Measurements from ENCODE around the gene AKAP8L. TPM values are rescaled to one million over a fixed set of nuclear protein-coding genes. Genes with fewer than 3 reads are reported as not detected.

The AKAP8L gene
- total RNA-seq, 1 experiment from 2014 or later: 33.8 TPM

DNA sequence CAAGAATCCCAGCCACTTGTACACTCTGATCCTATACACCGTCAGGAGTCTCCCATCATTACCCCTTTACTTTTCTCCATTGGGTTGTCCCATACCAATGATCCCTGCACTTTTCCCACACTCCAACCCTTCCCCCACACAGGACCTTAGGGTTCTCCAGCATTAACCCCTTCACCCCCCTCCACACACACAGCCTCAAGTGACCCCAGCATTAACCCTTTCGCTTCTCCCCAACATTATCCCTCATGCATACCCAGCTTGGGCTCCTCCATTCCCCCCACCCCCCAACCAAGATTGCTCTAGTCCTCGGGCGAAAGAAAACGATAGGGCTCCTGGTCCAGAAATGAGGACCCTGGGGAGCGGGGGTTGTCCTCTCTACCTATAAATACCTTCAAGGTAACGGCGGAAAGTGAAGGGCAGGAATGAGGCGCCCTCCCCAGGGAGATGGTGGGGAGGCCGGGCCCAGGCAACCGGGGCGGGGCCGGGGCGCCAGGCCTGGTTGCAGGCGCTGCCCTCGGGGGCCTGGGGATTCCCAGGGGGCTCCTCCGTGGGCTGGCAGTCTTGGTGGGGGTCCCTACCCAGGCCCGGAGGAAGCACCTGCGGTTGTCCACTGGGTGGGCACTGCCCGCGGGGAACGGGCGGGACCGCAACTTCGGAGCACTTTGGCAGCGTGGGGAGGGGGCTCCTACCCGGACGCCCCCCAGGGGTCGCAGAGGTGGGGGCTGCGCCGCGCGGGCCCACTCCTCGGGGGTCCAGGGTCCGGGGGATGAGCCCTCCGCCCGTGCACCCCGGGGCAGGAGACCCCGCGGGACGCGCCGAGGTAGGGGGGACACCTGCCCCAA is 30.2 kb upstream of the AKAP8L start:
- peak; percentile 49 for DNase-seq (ENCODE audit: low read depth)

- DNase-seq (ENCODE audit: low read depth): no peak
Measured at GRCh38 chr19:15448044-15448777, 29.4 kb upstream of the AKAP8L start.

DNA sequence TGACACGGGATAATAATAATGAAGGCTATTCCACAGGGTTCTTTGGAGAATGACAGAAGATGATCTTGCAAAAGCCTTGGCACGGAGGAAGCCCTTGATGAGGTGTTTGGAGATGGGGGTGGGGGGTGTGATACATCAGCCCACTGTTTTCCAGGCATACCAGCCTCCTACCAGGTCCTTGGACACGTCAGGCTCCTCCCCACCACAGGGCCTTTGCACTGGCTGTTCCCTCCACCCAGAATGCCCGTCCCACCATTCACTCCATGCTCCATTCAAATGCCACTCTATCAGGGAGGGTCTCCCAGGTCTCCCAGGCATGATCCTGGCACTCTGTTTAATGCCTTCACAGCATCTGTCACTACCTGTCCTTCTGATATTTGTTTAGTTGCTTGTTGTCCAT is 28.3 kb upstream of the AKAP8L start:
- DNase-seq (ENCODE audit: low read depth): no peak

GRCh38 chr19:15445807-15446376 is 27.1 kb upstream of the AKAP8L start:
- no peak for DNase-seq (ENCODE audit: low read depth)

DNA sequence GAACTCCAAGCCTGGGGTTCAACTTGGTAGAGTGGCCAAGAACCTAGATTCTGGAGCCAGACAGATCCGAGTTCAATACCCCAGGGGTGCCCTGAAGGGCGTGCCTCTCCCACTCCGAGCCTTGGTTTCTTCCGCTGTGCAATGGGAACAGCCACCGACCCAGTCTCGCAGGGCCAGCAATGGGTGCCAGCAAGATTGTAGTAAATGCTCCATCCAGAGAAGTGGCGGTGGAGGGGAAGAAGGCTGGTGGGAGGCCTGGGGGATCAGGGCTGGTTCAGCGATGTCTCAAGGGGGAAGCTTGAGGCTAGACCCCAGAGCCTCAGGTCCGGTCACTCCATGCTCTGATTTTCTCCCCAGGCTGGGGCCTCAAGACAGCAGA is 26.4 kb upstream of the AKAP8L start:
- DNase-seq (ENCODE audit: low read depth): no peak

DNA sequence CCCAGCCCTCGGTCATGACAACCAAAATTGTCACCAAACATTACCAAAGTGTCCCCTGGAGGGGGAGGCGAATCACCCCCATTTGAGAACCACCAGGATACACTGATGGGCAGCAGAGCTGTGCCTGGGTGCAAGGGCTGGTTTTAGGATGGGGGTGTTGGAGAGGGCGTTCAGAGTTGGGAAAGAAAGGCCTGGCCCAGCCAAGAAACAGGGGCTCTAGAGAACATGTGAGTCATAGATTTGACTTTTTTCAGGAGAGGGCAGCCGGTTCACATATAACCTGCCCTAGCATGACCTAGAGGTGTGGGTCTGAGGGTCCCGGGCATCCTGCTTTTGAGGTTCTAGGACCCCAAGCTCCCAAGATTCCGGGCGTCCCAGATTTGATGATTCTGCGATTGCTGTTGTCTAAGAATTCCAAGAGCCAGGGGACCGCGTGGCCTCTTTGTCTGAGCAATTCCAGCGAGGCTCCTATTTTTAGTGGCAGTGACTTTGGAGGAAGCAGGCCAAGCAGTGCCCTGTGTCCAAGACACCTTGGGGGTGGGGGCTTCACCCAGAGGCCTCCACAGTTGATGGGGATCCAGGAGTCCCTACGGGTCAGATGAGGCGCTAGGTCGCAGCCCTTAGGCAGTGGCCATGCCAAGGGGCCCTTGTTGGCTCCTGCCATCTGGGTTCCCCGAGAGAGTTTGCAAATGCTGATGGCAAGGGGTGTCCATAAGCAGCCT is 25.9 kb upstream of the AKAP8L start:
- no peak for DNase-seq (ENCODE audit: low read depth)

- no peak for DNase-seq (ENCODE audit: low read depth)
Measured at GRCh38 chr19:15443838-15444237, 25.1 kb upstream of the AKAP8L start.

DNA sequence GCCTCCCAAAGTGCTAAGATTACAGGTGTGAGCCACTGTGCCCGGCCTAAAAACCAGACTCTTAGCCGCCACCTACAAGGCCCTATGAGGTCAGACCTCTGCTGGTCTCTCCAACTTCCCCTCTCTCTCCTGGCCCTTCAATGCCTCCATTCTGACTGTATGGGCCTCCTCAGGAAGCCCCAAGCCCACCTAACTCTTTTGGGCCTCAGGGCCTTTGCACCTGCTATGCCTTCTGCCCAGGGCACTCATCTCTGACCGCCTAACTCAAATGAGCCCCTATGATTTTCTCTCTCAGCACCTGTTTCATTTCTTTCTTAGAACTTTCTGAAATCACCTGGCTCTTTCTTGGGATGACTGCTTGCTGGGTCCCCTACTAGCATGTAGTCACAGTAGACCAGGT is 24.5 kb upstream of the AKAP8L start:
- DNase-seq (ENCODE audit: low read depth): no peak

DNA sequence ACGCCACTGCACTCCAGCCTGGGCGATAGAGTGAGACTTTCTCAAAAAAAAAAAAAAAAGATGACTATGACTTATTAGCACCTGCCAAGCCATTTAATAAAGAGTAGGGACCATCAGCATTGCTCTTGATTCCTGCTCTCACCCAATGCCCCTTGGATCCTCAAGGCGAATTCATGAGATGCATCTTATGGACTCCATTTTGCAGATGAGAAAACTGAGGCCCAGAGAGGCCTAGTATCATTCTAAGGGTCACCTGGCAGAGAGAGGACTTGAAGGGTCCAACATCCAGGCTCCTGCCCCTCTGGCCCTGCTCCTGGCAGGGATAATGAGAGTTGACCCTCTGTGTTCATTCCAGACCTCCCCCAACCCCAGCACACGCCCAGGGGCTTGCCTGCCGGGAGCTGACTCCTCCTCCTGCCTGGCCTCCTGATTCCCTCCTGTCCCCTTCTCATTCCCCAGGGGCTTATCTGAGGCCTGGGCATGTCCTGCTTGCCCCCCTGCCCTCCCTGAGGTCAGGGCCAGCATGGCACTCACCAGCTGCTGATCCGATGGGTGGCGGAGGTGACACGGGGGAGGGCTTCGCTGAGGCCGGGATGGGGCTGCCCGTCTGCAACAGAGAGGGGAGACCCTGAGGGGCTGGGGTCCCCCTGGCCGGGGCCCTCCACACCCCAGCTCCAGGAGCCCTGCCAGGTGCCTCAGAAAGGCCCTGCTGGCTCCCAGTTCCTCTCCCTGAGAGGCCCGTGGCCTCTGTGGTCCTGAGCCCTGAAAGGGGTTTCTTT is 23.5 kb upstream of the AKAP8L start:
- no peak for DNase-seq (ENCODE audit: low read depth)

- DNase-seq (ENCODE audit: low read depth): no peak
Measured at GRCh38 chr19:15441317-15441716, 22.5 kb upstream of the AKAP8L start.

GRCh38 chr19:15439821-15440641 is 21.2 kb upstream of the AKAP8L start:
- DNase-seq (ENCODE audit: low read depth): no peak

GRCh38 chr19:15439078-15439799 is 20.5 kb upstream of the AKAP8L start:
- no peak for DNase-seq (ENCODE audit: low read depth)

- DNase-seq (ENCODE audit: low read depth): no peak
Measured at GRCh38 chr19:15438577-15438976, 19.8 kb upstream of the AKAP8L start.

- no peak for DNase-seq (ENCODE audit: low read depth)
Measured at GRCh38 chr19:15438124-15438496, 19.3 kb upstream of the AKAP8L start.

DNA sequence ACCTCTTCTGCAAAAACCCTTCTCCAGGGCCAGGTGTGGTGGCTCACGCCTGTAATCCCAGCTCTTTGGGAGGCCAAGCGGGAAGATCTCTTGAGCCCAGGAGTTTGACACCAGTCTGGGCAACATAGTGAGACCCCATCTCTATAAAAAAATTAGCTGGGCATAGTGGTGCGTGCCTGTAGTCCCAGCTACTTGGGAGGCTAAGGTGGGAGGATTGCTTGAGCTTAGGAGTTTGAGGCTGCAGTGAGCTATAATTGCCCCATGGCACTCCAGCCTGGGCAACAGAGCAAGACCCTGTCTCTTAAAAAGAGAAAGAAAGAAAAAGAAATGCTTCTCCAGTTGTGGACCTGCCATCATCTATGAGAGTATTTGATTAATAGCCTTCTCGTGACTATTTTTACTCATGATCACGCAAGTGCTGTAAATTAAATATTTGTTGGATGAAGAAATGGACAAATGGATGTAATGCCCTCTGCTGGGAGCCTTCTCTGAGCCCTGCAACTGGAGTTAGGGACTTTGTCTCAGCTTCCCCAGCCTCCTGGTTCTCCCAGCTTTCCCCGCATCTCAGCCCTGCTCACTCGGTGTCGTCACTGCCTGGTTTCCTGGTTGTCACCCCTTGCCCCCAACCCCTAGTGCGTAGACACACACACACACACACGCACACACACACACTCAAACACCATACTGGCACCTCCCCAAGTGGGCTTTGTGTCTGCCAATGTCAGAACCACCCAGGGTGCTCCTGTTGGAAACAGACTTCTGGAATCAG is 18.8 kb upstream of the AKAP8L start:
- DNase-seq (ENCODE audit: low read depth): no peak

DNA sequence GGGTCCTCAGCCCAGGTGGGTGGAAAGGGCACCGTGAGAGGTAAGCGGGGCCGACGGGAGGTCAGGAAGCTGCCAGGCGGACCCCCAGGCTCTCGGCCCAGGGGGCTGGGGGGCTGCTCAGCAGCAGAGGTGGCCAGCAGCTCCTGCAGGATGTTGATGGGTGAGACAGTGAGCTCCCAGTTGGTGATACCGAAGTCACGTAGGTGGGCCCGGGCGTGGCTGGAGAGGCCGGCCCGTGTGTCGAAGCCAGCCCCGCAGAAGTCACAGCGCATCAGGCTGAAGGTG is 18.0 kb upstream of the AKAP8L start:
- no peak for DNase-seq (ENCODE audit: low read depth)

- no peak for DNase-seq (ENCODE audit: low read depth)
Measured at GRCh38 chr19:15436012-15436825, 17.4 kb upstream of the AKAP8L start.

DNA sequence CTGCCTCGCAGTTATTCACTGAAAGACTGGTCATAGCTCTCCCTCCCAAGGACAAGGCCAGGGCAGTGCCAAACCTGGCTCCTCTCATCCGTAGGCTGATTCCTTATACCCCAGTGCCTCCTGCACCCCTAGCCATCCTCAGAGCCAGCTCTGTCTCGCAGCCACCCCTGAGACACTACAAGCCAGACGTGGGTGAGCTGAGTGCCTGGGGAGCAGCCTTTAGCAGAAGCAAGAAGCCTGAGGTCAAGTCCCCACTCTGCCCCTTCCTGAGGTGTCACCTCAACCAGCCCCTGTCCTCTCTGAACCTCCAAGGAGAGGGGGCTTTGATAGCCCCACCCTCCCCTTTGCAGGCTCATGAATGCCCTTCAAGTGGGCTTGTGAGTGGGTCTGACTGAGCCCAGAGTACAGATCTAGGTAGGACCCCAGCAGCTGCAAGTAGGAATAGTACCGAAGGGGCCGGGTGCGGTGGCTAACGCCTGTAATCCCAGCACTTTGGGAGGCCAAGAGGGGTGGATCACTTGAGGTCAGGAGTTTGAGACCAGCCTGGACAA is 14.8 kb upstream of the AKAP8L start:
- DNase-seq (ENCODE audit: low read depth): no peak

Measured in RPMI7951 (cell line).